HepG2 (cell line): ENCODE data around the gene DLL1. TPM values are rescaled to one million over a fixed set of nuclear protein-coding genes. Genes with fewer than 3 reads are reported as not detected.

Experiments
- CREM ChIP-seq, 2 experiments: sonication (generic) in 1 of 2; formaldehyde crosslinking in 1 of 2; IDR thresholded peaks; 2 replicates each; pipeline versions ENCODE4 v1.4.0 to v1.6.1; 2016 to 2020; ENCODE audit warnings: antibody characterized with exemption in 1 of 2, mild to moderate bottlenecking in 1 of 2, missing genetic modification reagents in 1 of 2
- ELF4 ChIP-seq: sonication (generic); formaldehyde crosslinking; IDR thresholded peaks from 2 replicates; pipeline ENCODE4 v1.5.0; 2020; ENCODE audit warnings: missing genetic modification reagents, mild to moderate bottlenecking, moderate library complexity, borderline replicate concordance
- ISL2 ChIP-seq: sonication (generic); formaldehyde crosslinking; IDR thresholded peaks from 2 replicates; pipeline ENCODE4 v1.5.0; 2020; ENCODE audit warnings: missing genetic modification reagents
- MLLT10 ChIP-seq: sonication (generic); formaldehyde crosslinking; IDR thresholded peaks from 2 replicates; pipeline ENCODE4 v1.4.0; 2020; ENCODE audit warnings: missing genetic modification reagents
- PAF1 ChIP-seq: IDR thresholded peaks from 2 replicates; pipeline ENCODE4 v1.6.1; 2016; ENCODE audit warnings: missing genetic modification reagents, missing compliant biosample characterization
- POLR2A ChIP-seq, 2 experiments: IDR thresholded peaks; 2 replicates each; pipeline ENCODE4 v1.6.1; 2011; ENCODE audit warnings: low read depth in 2 of 2, low read length in 2 of 2, mild to moderate bottlenecking in 1 of 2, moderate library complexity in 1 of 2; ENCODE audit not compliant: insufficient read depth in 1 of 2
- RARG ChIP-seq: sonication (generic); formaldehyde crosslinking; IDR thresholded peaks from 2 replicates; pipeline ENCODE4 v1.4.0; 2020; ENCODE audit warnings: low read depth, mild to moderate bottlenecking, missing genetic modification reagents
- REPIN1 ChIP-seq: sonication (generic); formaldehyde crosslinking; IDR thresholded peaks from 2 replicates; pipeline ENCODE4 v1.8.0; 2022; ENCODE audit warnings: missing genetic modification reagents, low read depth, mild to moderate bottlenecking, borderline replicate concordance
- SATB2 ChIP-seq: sonication (generic); formaldehyde crosslinking; IDR thresholded peaks from 2 replicates; pipeline ENCODE4 v1.5.0; 2020; ENCODE audit warnings: missing genetic modification reagents
- TEAD3 ChIP-seq: optimal IDR thresholded peaks from 2 replicates; pipeline ENCODE3; 2016; ENCODE audit warnings: borderline replicate concordance
- TOE1 ChIP-seq: sonication (generic); formaldehyde crosslinking; IDR thresholded peaks from 2 replicates; pipeline ENCODE4 v1.4.0; 2020; ENCODE audit warnings: mild to moderate bottlenecking, missing genetic modification reagents
- ZBTB7B ChIP-seq: sonication (generic); formaldehyde crosslinking; IDR thresholded peaks from 2 replicates; pipeline ENCODE4 v1.4.0; 2020; ENCODE audit warnings: missing genetic modification reagents
- ZNF207 ChIP-seq: fragments of 450-650 bp; IDR thresholded peaks from 2 replicates; pipeline ENCODE4 v1.6.1; 2016; ENCODE audit warnings: antibody characterized with exemption, borderline replicate concordance
- ZNF34 ChIP-seq: sonication (generic); formaldehyde crosslinking; IDR thresholded peaks from 2 replicates; pipeline ENCODE4 v1.4.0; 2020; ENCODE audit warnings: mild to moderate bottlenecking, missing genetic modification reagents, borderline replicate concordance
- ZNF563 ChIP-seq: sonication (generic); formaldehyde crosslinking; IDR thresholded peaks from 2 replicates; pipeline ENCODE4 v1.8.0; 2022; ENCODE audit warnings: mild to moderate bottlenecking, moderate library complexity, missing genetic modification reagents
- polyA plus RNA-seq, 8 experiments: library from polyadenylated mRNA; depleted of rRNA in 3 of 8; stranded (reverse) in 7 of 8; unstranded in 1 of 8; fragments of >200 nt; fragmentation: Illumina TruSeq in 4 of 8; extraction: Trizol in 4 of 8; gene quantifications; 2 replicates each; pipeline versions ENCODE4 v1.2.1 to v1.2.3, GENCODE V29; 2011 to 2016; ENCODE audit warnings: low read depth in 4 of 8, missing spikeins in 1 of 8, mixed read lengths in 1 of 8; ENCODE audit not compliant: insufficient read depth in 1 of 8
- total RNA-seq, 5 experiments: library from RNA; depleted of rRNA; stranded (reverse); fragments of >200 nt; fragmentation: Illumina TruSeq; extraction: Trizol; gene quantifications; 2 replicates each; pipeline ENCODE4 v1.2.3, GENCODE V29; 2016; ENCODE audit warnings: low read depth in 1 of 5
- TF ChIP-seq, protein P1 (sequence below), 2 experiments: sonication (generic) in 1 of 2; formaldehyde crosslinking in 1 of 2; IDR thresholded peaks; 2 replicates each; pipeline versions ENCODE4 v1.4.0 to v1.6.1; 2018 to 2020; ENCODE audit warnings: missing genetic modification reagents in 2 of 2, borderline replicate concordance in 1 of 2, low read depth in 1 of 2, mild to moderate bottlenecking in 1 of 2, missing biosample characterization in 1 of 2
- TF ChIP-seq, protein P2 (sequence below): IDR thresholded peaks from 2 replicates; pipeline ENCODE4 v1.6.1; 2016; ENCODE audit warnings: low read depth, control low read depth
- TF ChIP-seq, protein P3 (sequence below): sonication (generic); formaldehyde crosslinking; IDR thresholded peaks from 2 replicates; pipeline ENCODE4 v1.4.0; 2020; ENCODE audit warnings: mild to moderate bottlenecking, missing genetic modification reagents
- TF ChIP-seq, protein P4 (sequence below): sonication (generic); formaldehyde crosslinking; IDR thresholded peaks from 2 replicates; pipeline ENCODE4 v1.4.0; 2020; ENCODE audit warnings: missing genetic modification reagents
- TF ChIP-seq, protein P5 (sequence below): sonication (generic); formaldehyde crosslinking; IDR thresholded peaks from 2 replicates; pipeline ENCODE4 v1.8.0; 2022; ENCODE audit warnings: low read depth, missing genetic modification reagents

The DLL1 gene
- total and polyA plus RNA-seq, 2 of the 13 experiments (the other 11 are each of a cell fraction or from before 2014, with no cell fraction given) = not detected

DNA sequence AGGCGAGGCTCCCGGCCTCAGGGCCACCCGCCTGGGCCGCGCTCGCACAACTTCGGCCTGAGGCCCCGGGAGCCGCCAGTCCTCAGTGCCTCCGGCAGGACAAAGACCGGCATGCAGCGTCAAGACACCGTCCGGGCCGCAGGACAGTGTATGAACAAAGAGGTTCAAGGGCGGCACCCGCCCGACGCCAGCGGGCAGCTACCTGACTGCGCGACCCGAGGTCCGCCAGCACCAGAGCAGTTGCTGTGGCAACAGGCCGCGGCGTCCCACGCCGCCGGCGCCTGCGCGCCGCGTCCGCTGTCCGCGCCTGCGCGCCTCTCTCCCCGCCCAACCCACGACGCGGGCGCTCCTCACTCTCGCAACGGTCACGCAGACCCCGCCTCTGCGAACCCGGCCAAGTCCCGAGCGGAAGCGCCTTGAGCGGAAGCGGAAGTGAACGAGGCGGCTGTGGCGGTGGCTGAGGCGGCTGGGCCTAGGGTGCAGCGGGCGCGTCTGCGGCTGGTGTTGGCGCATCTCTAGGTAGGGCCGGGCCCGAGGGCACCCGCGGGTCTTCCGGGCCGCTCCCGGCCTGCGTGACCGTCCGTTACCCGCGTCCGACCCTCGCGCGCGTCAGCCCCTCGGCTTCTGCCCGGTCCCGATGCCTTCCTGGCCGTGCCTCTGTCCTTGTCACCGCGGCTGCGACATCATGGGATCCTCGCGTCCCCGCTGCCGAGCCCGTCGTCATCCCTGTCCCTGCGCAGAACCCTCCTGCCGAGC is 15.6 kb upstream of the DLL1 start, which contains the start of gene FAM120B (continued):
- TF ChIP-seq, protein P1, sequence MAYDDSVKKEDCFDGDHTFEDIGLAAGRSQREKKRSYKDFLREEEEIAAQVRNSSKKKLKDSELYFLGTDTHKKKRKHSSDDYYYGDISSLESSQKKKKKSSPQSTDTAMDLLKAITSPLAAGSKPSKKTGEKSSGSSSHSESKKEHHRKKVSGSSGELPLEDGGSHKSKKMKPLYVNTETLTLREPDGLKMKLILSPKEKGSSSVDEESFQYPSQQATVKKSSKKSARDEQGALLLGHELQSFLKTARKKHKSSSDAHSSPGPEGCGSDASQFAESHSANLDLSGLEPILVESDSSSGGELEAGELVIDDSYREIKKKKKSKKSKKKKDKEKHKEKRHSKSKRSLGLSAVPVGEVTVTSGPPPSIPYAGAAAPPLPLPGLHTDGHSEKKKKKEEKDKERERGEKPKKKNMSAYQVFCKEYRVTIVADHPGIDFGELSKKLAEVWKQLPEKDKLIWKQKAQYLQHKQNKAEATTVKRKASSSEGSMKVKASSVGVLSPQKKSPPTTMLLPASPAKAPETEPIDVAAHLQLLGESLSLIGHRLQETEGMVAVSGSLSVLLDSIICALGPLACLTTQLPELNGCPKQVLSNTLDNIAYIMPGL (CRISPR knock-in tag; IDR thresholded peaks at IDR 0.05; ENCODE audit: borderline replicate concordance in 1 of 2, low read depth in 1 of 2) = peak; percentile 81 to 89
- TF ChIP-seq ZNF207 = no peak
- TF ChIP-seq ZBTB7B (CRISPR knock-in tag) = 0 out of 2 replicates have a peak, but pooled peaks have one; percentile 32
- TF ChIP-seq, protein P2, sequence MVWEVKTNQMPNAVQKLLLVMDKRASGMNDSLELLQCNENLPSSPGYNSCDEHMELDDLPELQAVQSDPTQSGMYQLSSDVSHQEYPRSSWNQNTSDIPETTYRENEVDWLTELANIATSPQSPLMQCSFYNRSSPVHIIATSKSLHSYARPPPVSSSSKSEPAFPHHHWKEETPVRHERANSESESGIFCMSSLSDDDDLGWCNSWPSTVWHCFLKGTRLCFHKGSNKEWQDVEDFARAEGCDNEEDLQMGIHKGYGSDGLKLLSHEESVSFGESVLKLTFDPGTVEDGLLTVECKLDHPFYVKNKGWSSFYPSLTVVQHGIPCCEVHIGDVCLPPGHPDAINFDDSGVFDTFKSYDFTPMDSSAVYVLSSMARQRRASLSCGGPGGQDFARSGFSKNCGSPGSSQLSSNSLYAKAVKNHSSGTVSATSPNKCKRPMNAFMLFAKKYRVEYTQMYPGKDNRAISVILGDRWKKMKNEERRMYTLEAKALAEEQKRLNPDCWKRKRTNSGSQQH (CRISPR knock-in tag) = peak; percentile 79; the same call in 1 of the 2 replicates
- TF ChIP-seq, protein P3, sequence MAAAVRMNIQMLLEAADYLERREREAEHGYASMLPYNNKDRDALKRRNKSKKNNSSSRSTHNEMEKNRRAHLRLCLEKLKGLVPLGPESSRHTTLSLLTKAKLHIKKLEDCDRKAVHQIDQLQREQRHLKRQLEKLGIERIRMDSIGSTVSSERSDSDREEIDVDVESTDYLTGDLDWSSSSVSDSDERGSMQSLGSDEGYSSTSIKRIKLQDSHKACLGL (CRISPR knock-in tag) = peak; percentile 93
- TF ChIP-seq RARG (CRISPR knock-in tag) = no peak
- no peak for TF ChIP-seq CREM (IDR thresholded peaks at IDR 0.05)
- no peak for TF ChIP-seq CREM (CRISPR knock-in tag; IDR thresholded peaks at IDR 0.05)
- peak; percentile 54; the same call in 1 of the 2 replicates for TF ChIP-seq TOE1 (CRISPR knock-in tag)
- TF ChIP-seq, protein P4, sequence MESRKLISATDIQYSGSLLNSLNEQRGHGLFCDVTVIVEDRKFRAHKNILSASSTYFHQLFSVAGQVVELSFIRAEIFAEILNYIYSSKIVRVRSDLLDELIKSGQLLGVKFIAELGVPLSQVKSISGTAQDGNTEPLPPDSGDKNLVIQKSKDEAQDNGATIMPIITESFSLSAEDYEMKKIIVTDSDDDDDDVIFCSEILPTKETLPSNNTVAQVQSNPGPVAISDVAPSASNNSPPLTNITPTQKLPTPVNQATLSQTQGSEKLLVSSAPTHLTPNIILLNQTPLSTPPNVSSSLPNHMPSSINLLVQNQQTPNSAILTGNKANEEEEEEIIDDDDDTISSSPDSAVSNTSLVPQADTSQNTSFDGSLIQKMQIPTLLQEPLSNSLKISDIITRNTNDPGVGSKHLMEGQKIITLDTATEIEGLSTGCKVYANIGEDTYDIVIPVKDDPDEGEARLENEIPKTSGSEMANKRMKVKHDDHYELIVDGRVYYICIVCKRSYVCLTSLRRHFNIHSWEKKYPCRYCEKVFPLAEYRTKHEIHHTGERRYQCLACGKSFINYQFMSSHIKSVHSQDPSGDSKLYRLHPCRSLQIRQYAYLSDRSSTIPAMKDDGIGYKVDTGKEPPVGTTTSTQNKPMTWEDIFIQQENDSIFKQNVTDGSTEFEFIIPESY (CRISPR knock-in tag) = peak; percentile 31; the same call in 1 of the 2 replicates
- no peak for TF ChIP-seq MLLT10
- TF ChIP-seq ZNF563 = peak; percentile 90
- TF ChIP-seq, protein P5, sequence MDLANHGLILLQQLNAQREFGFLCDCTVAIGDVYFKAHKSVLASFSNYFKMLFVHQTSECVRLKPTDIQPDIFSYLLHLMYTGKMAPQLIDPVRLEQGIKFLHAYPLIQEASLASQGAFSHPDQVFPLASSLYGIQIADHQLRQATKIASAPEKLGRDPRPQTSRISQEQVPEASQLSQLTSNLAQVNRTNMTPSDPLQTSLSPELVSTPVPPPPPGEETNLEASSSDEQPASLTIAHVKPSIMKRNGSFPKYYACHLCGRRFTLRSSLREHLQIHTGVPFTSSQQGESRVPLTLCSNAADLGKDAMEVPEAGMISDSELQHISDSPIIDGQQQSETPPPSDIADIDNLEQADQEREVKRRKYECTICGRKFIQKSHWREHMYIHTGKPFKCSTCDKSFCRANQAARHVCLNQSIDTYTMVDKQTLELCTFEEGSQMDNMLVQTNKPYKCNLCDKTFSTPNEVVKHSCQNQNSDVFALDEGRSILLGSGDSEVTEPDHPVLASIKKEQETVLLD (CRISPR knock-in tag) = peak; percentile 77
- peak; percentile 97 to 99 for TF ChIP-seq POLR2A (IDR thresholded peaks at IDR 0.05; ENCODE audit: insufficient read depth in 1 of 2, low read depth in 2 of 2, low read length in 2 of 2)
- no peak for TF ChIP-seq PAF1 (CRISPR knock-in tag)
- peak; percentile 97 for TF ChIP-seq ZNF34
- peak; percentile 65; the same call in 1 of the 2 replicates for TF ChIP-seq SATB2 (CRISPR knock-in tag)
- peak; percentile 71; the same call in 1 of the 2 replicates for TF ChIP-seq ELF4 (CRISPR knock-in tag)
- no peak for TF ChIP-seq TEAD3 (CRISPR knock-in tag)
- peak; percentile 81 for TF ChIP-seq ISL2 (CRISPR knock-in tag)
- peak; percentile 80 for TF ChIP-seq REPIN1 (CRISPR knock-in tag)
